B cell (primary cell): ENCODE measurements around the gene SERF2.

Source experiments
- CTCF ChIP-seq: fragments of 200-600 bp; IDR thresholded peaks from one replicate; pipeline ENCODE4 v1.8.0; 2022; ENCODE audit warnings: antibody characterized with exemption, mild to moderate bottlenecking
- EZH2 ChIP-seq: IDR thresholded peaks from 2 replicates; pipeline ENCODE4 v1.6.1; 2012; ENCODE audit warnings: borderline replicate concordance, low read depth, mild to moderate bottlenecking, moderate library complexity, low read length; ENCODE audit not compliant: insufficient read depth, poor library complexity, severe bottlenecking

- TF ChIP-seq CTCF = no peak
- TF ChIP-seq EZH2 = no peak
These were observed 16.6 kb upstream of the SERF2 start for GRCh38 chr15:43775411-43775965.
